ENCODE results near the gene SELENOO.

Gene SELENOO

DNA sequence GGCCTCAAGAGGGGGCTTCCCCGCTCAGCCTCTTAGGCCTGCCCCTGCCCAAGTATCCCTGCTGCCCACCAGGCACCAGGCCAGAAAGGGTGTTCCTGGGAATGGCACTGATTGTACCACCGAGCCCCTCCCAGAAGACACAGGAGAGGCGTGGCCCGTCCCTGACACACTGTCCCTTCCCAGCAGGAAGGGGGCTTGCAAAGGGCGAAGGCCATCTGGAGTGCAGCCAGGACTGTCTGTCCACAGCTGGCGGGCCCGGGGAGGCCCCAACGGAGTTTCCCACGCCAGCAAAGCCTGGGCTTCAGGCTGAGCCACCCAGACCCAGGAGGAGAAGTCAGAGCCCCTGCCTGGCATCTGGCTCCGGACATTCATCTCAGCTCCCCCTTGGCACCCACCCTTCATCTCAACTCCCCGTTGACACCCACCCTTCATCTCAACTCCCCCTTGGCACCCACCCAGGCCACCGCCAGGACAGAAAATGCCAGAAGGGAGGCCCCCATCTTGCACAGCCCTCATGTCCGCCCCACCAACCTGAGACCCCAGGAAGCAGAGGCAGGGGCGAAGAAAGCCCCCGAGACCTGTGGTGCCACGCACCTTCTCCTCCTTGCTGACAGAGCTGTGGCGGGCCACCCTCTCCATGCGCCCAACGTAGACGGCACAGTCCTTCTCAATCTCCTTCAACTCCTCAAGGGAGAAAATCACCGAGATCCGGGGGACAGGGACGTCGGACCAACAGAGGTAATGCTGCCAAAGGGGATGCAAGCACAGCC lies 24.6 kb downstream of the SELENOO start:
- Histone ChIP-seq H3K4me2 (ENCODE audit: low read length, poor library complexity, severe bottlenecking) (no peak overlapping the region), H4K8ac (ENCODE audit: low read length) (no peak overlapping the region), H3K36me3 (ENCODE audit: control insufficient read depth in 1 of 2, insufficient read depth in 2 of 2, low read depth in 1 of 2, low read length in 2 of 2) (peaks cover 70 to 94% of the 10 kb centered on the region in 2 experiments), H3K27me3 (ENCODE audit: control insufficient read depth in 1 of 2, insufficient read depth in 1 of 2, low read length in 2 of 2) (no peaks in the 10 kb centered on the region), H3K79me1 (replicated peaks; ENCODE audit: low read length, poor library complexity, severe bottlenecking) (peaks cover 38% of the 10 kb centered on the region), H3K27ac (ENCODE audit: low read length, poor library complexity, severe bottlenecking) (no peak overlapping the region), H2BK120ac (ENCODE audit: low read depth, low read length) (no peak overlapping the region), H3K4me1 (ENCODE audit: control insufficient read depth, insufficient read depth, low read depth, low read length) (peaks cover 2% of the 10 kb centered on the region), H3K9me3 (ENCODE audit: control insufficient read depth, low read length) (no peaks in the 10 kb centered on the region), H2AK5ac (ENCODE audit: low read length, severe bottlenecking) (no peak overlapping the region), H3K14ac (ENCODE audit: low read length in 2 of 2) (no peak overlapping the region), H2BK5ac (ENCODE audit: low read depth, low read length, poor library complexity, severe bottlenecking) (no peak overlapping the region), H4K91ac (ENCODE audit: low read length) (no peak overlapping the region), H3K18ac (ENCODE audit: low read depth in 1 of 2, low read length in 2 of 2) (no peak overlapping the region), H3K4ac (ENCODE audit: low read depth in 1 of 2, low read length in 2 of 2) (no peak overlapping the region), H2BK12ac (ENCODE audit: low read length in 2 of 2) (no peak overlapping the region), H3K23ac (ENCODE audit: low read length in 2 of 2) (no peak overlapping the region), H3K4me3 (ENCODE audit: insufficient read depth in 1 of 2, low read depth in 1 of 2, low read length in 2 of 2) (no peak overlapping the region), H2BK15ac (ENCODE audit: low read depth, poor library complexity, severe bottlenecking) (no peak overlapping the region), H2AFZ (ENCODE audit: low read depth, low read length) (no peak overlapping the region), H3K9ac (ENCODE audit: low read length) (no peak overlapping the region)
- 95% methylated on average over 24 of the region's 24 CpGs for WGBS
- DNase-seq, result no peak

DNA sequence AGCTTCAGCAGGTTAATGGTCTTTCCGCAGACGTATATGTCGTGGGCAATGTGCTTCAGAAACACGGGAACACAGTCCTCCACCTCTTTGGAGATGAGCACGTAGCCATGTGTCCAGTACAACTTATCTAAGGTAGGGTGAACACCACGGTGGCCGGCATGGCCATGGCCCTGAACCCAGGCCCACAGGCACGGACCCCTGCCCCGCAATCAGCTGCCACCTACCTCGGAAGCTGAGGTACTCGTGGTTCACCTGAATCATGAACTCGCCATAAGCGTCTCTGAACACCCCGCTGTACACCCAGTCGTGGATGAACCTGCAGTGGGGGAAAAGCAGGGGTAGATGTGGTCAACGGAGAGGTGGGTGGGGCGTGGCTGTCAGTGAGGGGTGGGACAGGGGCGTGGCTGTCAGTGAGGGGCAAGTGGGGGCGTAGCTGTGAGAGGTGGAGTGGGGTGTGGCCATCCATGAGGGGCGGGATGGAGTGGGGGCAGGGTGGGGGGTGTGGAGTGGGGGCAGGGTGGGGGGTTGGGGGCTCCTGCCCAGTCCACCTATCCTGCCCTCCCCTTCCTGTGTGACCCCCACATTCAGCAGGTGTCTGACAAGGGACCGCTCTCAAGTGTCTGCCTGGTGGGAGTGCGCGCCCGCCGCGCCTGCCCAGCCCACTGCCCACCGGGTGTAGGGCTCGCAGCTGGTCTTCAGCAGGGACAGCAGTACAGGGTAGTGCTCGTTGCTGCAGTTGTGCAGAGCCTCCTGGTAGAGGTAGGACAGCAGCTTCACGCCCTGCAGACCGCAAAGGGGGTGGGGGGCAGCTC lies 25.5 kb downstream of the SELENOO start:
- Histone ChIP-seq H4K91ac (ENCODE audit: low read length) (no peak overlapping the region), H2AFZ (ENCODE audit: low read depth, low read length) (no peak overlapping the region), H3K14ac (ENCODE audit: low read length in 2 of 2) (no peak overlapping the region), H3K18ac (ENCODE audit: low read depth in 1 of 2, low read length in 2 of 2) (no peak overlapping the region), H3K4ac (ENCODE audit: low read depth in 1 of 2, low read length in 2 of 2) (no peak overlapping the region), H3K4me2 (ENCODE audit: low read length, poor library complexity, severe bottlenecking) (no peak overlapping the region), H2AK5ac (ENCODE audit: low read length, severe bottlenecking) (no peak overlapping the region), H4K8ac (ENCODE audit: low read length) (no peak overlapping the region), H3K79me1 (replicated peaks; ENCODE audit: low read length, poor library complexity, severe bottlenecking) (peaks cover 37% of the 10 kb centered on the region), H3K36me3 (ENCODE audit: control insufficient read depth in 1 of 2, insufficient read depth in 2 of 2, low read depth in 1 of 2, low read length in 2 of 2) (peaks cover 61 to 88% of the 10 kb centered on the region in 2 experiments), H3K23ac (ENCODE audit: low read length in 2 of 2) (no peak overlapping the region), H3K9me3 (ENCODE audit: control insufficient read depth, low read length) (no peaks in the 10 kb centered on the region), H3K9ac (ENCODE audit: low read length) (no peak overlapping the region), H3K27ac (ENCODE audit: low read length, poor library complexity, severe bottlenecking) (no peak overlapping the region), H3K4me3 (ENCODE audit: insufficient read depth in 1 of 2, low read depth in 1 of 2, low read length in 2 of 2) (no peak overlapping the region), H2BK5ac (ENCODE audit: low read depth, low read length, poor library complexity, severe bottlenecking) (no peak overlapping the region), H2BK15ac (ENCODE audit: low read depth, poor library complexity, severe bottlenecking) (no peak overlapping the region), H2BK120ac (ENCODE audit: low read depth, low read length) (no peak overlapping the region), H2BK12ac (ENCODE audit: low read length in 2 of 2) (no peak overlapping the region), H3K4me1 (ENCODE audit: control insufficient read depth, insufficient read depth, low read depth, low read length) (peaks cover 2% of the 10 kb centered on the region), H3K27me3 (ENCODE audit: control insufficient read depth in 1 of 2, insufficient read depth in 1 of 2, low read length in 2 of 2) (no peaks in the 10 kb centered on the region)
- DNase-seq, result no peak
- WGBS, result 95% methylated on average over 27 of the region's 31 CpGs

DNA sequence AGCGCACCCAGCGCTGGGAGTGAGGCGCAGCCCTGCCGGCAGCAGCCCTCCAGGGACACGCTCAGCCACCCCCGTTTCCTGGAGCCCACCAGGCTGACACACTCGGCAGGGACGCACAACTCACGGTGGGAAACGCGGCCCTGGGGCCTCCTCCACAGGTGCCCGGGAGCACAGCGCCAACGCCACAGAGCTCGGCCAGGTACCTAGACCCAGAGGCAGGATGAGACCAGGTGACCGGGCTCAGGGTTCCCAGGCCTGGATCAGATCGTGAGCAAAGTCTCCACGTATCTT lies 26.0 kb downstream of the SELENOO start:
- no peak for DNase-seq
- Histone ChIP-seq H3K27ac (ENCODE audit: low read length, poor library complexity, severe bottlenecking) (no peak overlapping the region), H2BK15ac (ENCODE audit: low read depth, poor library complexity, severe bottlenecking) (no peak overlapping the region), H3K4me2 (ENCODE audit: low read length, poor library complexity, severe bottlenecking) (no peak overlapping the region), H3K14ac (ENCODE audit: low read length in 2 of 2) (no peak overlapping the region), H3K79me1 (replicated peaks; ENCODE audit: low read length, poor library complexity, severe bottlenecking) (peaks cover 34% of the 10 kb centered on the region), H2AFZ (ENCODE audit: low read depth, low read length) (no peak overlapping the region), H3K4me3 (ENCODE audit: insufficient read depth in 1 of 2, low read depth in 1 of 2, low read length in 2 of 2) (no peak overlapping the region), H3K9ac (ENCODE audit: low read length) (no peak overlapping the region), H2BK12ac (ENCODE audit: low read length in 2 of 2) (no peak overlapping the region), H3K36me3 (ENCODE audit: control insufficient read depth in 1 of 2, insufficient read depth in 2 of 2, low read depth in 1 of 2, low read length in 2 of 2) (peaks cover 56 to 83% of the 10 kb centered on the region in 2 experiments), H2BK120ac (ENCODE audit: low read depth, low read length) (no peak overlapping the region), H3K27me3 (ENCODE audit: control insufficient read depth in 1 of 2, insufficient read depth in 1 of 2, low read length in 2 of 2) (no peaks in the 10 kb centered on the region), H3K18ac (ENCODE audit: low read depth in 1 of 2, low read length in 2 of 2) (no peak overlapping the region), H4K8ac (ENCODE audit: low read length) (no peak overlapping the region), H3K4ac (ENCODE audit: low read depth in 1 of 2, low read length in 2 of 2) (no peak overlapping the region), H3K9me3 (ENCODE audit: control insufficient read depth, low read length) (no peaks in the 10 kb centered on the region), H2BK5ac (ENCODE audit: low read depth, low read length, poor library complexity, severe bottlenecking) (no peak overlapping the region), H3K4me1 (ENCODE audit: control insufficient read depth, insufficient read depth, low read depth, low read length) (peaks cover 2% of the 10 kb centered on the region), H4K91ac (ENCODE audit: low read length) (no peak overlapping the region), H3K23ac (ENCODE audit: low read length in 2 of 2) (no peak overlapping the region), H2AK5ac (ENCODE audit: low read length, severe bottlenecking) (no peak overlapping the region)
- 98% methylated on average over 18 of the region's 18 CpGs for WGBS

DNA sequence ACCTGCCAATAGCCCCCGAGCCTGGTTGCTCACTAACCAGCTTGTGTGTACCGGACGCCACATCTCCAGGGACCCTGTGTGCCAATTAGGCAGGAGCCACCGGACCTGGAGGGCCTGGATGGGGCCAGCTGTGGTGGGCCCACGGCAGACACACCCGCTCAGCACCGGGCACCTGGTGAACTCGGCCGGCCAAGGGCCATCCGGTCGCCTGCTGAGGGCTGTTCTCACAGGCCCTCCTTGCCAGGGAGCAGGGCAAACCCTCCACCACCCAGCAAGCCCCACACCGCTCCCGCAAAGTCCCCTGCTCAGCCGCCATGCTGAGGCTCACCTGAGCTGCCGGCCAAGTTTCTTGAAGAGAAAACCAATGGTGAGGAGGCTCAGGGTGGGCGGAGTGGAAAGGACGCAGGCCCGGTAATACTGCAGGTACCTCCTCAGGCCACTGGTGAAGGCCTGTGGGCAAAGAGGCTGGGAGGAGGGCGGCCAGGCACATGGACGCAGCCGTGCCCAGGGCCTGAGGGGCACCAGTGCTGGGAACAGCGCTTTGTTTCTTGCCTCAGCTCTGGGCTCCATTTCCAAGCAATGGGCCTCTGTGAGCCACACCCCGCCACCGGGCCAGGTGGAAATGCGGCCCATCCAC lies 26.9 kb downstream of the SELENOO start:
- WGBS, result 96% methylated on average over 25 of the region's 25 CpGs
- Histone ChIP-seq H3K36me3 (ENCODE audit: control insufficient read depth in 1 of 2, insufficient read depth in 2 of 2, low read depth in 1 of 2, low read length in 2 of 2) (peaks cover 52 to 80% of the 10 kb centered on the region in 2 experiments), H3K4ac (ENCODE audit: low read depth in 1 of 2, low read length in 2 of 2) (no peak overlapping the region), H3K23ac (ENCODE audit: low read length in 2 of 2) (no peak overlapping the region), H2AK5ac (ENCODE audit: low read length, severe bottlenecking) (no peak overlapping the region), H3K4me3 (ENCODE audit: insufficient read depth in 1 of 2, low read depth in 1 of 2, low read length in 2 of 2) (no peak overlapping the region), H3K4me2 (ENCODE audit: low read length, poor library complexity, severe bottlenecking) (no peak overlapping the region), H4K91ac (ENCODE audit: low read length) (no peak overlapping the region), H3K9ac (ENCODE audit: low read length) (no peak overlapping the region), H3K14ac (ENCODE audit: low read length in 2 of 2) (no peak overlapping the region), H3K4me1 (ENCODE audit: control insufficient read depth, insufficient read depth, low read depth, low read length) (no peaks in the 10 kb centered on the region), H3K27ac (ENCODE audit: low read length, poor library complexity, severe bottlenecking) (no peak overlapping the region), H2AFZ (ENCODE audit: low read depth, low read length) (no peak overlapping the region), H3K18ac (ENCODE audit: low read depth in 1 of 2, low read length in 2 of 2) (no peak overlapping the region), H3K79me1 (replicated peaks; ENCODE audit: low read length, poor library complexity, severe bottlenecking) (peaks cover 36% of the 10 kb centered on the region), H2BK120ac (ENCODE audit: low read depth, low read length) (no peak overlapping the region), H3K27me3 (ENCODE audit: control insufficient read depth in 1 of 2, insufficient read depth in 1 of 2, low read length in 2 of 2) (no peaks in the 10 kb centered on the region), H2BK12ac (ENCODE audit: low read length in 2 of 2) (no peak overlapping the region), H2BK5ac (ENCODE audit: low read depth, low read length, poor library complexity, severe bottlenecking) (no peak overlapping the region), H4K8ac (ENCODE audit: low read length) (no peak overlapping the region), H2BK15ac (ENCODE audit: low read depth, poor library complexity, severe bottlenecking) (no peak overlapping the region), H3K9me3 (ENCODE audit: control insufficient read depth, low read length) (no peaks in the 10 kb centered on the region)
- DNase-seq, result no peak
